TTC549 (cell line): ENCODE results near the gene NOL11.
"Not testable (repeated sequence)": the region's sequence is repeated elsewhere in the genome, so short reads cannot be mapped to it uniquely, and the experiment has no call there.

Experiments used
- FAIRE-seq: peaks from 2 replicates; lab custom pipeline; 2012; peaks lifted over from hg19 to GRCh38; lab: Jason Lieb, UNC

The NOL11 gene

DNA sequence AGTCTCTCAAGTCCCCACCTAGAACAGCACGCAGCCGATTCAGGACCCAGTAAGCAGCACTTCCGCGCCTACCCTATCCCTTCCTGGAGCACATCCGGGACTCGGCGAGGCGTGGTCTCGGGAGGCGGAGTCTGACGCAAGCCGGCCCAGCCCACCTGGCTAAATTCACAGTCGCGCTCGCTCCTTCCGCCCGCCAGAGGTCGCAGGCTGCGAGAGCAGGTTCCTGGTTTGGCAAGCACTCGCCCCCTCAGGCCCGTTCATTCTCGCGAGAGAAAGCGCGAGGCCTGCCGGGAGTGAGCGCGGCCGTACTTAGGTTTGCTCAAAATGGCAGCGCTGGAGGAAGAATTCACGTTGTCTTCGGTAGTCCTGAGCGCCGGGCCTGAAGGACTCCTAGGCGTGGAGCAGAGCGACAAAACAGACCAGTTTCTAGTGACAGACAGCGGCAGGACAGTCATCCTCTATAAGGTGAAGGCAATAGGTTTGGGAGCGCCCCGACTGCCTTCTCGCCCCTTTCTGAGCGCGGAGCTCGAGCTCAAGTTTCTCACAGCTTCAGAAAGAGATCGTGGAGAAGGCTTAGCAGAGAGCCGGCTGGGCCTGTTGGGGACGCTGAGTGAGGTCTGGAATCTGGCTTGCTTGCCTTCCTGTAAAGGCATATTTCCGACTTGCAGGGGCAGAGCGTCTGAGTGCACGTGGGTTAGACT lies at the start of gene NOL11:
Gene NOL11 (plus strand): TSS at position 313 of the 701 bp plus-strand sequence. CDS start 12 bp downstream, at position 325.
- peak; percentile 87 for FAIRE-seq

DNA sequence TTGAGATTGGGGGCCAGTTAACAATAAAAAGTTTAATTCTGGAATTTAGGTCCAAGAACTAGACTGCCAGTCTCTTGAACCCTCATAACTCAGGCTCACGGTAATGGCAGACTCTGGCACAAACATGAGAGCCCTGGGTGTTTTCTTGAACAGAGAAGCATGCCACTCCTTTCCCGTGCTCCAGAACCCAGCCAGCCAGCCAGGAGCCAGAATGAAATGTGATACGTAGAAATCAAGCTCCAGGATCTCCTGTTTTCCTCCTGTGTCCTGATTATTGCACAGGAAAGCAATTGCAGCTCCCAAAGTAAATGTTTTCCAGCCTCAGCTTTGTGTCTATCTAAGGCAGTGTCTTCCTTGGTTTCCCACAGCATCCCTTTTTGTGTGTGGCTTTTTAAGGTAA lies 46.2 kb upstream of the NOL11 start:
- FAIRE-seq, result no peak

DNA sequence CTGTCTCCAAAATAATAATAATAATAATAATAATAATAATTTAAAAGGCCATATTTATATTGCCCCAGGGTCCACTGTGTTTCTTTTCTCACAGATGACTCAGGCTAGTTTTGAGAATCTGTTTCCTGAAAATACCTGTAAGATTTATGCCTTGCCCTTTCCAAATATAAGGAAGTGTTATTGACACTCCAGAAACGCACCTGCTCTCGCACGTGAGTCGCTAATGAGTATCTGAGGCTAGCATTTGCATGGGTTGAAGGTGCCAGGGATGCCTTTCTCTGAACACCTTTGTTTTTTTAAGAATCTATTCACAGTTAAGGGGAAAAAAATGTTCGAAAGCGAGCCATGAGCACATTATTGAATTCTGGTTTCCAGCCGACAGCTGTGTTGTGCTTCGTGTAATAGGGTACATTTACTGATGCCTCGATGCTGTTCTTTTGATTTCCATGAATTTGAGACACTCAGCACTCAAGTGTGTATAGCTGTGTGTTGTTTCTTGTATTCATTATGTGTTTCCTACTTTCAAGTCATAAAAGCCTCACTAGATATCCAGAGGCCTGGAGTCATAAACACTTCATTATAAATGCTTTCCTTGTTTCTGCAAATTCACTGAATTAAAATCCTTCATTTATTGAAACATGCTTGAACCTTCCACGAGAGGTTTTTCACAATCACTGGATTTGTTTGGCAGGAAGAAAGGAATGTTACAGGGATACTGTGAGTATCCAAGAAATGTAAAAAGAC lies 45.0 kb upstream of the NOL11 start:
- no peak for FAIRE-seq

DNA sequence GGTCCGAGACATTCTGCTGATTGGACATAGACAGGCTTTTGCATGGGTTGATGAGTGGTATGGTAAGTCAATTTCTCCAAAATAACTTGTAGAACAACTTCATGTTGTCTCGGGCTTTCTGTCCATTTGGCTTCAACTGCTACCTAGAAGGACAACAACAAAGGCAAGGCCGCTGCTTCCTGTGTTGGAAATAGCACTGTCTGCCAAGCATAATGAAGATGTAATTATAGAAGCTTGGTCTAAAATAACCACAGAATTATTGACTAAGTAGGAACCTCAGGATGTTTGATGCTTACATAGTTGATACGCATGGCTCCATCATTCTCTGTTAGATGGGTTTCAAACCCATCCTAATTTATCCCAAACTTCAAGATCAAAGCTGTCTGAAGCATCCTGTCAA lies 42.3 kb upstream of the NOL11 start:
- FAIRE-seq, result no peak

DNA sequence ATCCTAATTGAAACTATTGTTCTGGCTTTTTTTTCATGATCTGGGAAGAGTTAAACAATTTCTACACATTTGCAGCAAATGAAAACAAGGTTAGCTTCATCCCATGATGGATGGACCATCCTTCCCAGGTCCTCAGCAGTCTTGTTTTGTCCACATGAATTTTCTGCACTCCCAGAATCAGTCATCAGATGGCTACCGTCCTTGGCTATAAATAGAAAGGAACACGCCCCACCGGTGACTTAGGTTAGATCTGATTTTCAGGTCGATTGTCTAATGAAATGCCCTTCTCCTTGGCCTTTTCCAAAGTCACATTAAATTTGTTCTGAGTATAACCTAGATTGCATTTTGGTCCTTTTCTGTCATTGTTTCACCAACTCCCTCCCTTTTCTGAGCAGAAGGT lies 41.4 kb upstream of the NOL11 start:
- no peak for FAIRE-seq

DNA sequence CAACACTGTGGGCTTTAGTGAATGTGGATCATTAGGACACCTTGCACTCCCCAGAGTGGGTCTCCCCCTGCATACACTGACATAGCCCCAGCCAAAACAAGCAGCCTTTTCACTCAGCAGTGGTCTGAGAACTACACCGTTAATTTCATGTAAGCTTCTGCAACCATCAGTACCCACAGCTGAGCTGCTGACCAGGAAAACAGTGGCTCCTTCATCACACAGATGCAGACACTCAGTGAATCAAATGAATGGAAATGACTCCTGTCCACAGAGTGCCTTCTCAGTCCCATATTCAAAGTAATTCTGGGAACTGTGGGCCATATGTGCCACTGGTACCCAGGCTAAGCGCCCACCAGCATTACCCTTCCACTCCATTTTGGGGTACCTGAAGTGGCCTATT lies 39.3 kb upstream of the NOL11 start:
- FAIRE-seq, result no peak

DNA sequence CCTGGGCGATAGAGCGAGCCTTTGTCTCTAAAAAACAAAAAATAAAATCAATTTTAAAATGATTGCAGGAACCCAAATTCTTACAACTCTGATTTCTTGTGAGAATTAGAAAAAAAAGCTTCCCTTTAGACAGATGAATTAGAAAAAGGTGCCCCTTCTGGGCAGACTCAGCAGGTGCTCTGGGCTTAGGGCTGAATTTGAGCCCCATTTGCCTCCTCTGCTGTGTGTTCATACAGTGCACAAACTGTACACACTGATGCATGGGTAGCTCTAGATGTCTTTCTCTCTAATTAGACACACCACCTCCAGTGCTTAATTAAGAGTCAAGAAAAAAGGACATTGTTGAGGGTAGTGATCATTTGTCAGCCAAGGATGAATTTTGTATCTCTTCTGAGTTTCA lies 38.5 kb upstream of the NOL11 start:
- no peak for FAIRE-seq

DNA sequence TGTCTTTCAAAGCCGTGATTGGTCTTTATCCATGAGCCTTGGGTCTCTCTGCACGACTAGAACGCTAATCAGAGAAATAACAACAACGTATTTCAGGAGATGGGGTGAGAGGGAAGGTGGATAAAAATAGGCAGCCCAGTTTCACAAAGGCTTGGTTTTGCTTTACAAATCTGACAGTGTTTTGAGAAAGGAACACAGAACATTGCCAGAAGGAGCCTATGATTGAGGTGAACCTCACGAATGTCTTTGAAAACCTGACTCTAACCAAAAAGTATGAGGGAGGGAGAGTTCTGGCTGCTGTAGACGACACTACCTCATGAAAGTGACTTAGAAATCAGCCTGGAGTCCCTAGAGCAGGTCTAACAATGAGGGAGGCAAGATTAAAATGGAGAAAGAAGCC lies 38.0 kb upstream of the NOL11 start:
- FAIRE-seq, result no peak

DNA sequence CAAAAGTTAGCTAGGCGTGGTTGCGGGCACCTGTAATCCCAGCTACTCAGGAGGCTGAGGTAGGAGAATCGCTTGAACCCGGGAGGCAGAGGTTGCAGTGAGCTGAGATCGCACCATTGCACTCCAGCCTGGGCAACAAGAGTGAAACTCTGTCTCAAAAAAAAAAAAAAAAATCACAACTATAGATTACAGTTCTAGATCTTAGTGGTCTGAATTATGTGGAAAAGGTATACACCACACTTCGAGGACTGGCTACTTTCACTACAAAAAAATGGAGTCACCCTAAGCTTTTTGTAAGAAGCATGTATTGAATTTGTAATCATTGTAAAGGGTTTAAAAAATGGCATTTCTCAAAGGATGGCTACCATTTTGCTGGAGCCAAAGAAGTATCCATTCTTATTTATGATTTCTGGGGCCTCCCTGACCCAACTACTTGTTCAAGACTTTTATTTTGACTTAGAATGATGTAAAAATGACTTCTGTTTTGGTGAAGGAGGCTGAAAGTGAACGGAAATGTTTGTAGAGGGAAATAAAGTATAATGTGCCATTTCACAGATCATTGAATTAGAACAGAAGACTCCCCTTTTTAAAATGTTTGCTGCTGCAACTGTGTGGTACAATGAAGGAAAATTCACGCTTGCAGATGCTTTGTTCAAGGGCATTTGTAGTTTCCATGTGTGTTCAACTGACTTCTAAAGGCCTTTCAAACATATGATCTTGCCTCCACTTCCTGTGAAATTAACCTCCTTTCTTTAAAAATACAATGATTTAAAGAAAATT lies 37.1 kb upstream of the NOL11 start:
- no peak for FAIRE-seq

DNA sequence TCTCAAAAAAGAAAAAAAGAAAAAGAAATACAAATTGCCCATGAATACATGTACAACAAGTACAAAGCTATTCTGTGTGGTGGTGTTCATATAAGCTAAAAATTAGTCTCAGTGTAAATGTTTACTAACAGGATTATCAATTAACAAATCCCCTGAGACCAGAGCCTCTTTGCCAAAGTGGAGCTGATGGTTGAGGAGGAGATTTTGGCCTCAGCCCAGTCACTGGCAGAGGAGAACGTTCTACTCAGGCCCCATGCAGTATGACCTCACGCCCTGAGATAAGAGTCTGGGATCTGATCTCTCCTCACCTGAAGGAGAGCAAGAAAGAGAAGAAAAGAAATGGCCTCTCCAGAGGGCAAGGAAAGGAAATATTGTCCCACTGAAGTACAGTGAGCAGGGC lies 35.5 kb upstream of the NOL11 start:
- no peak for FAIRE-seq

DNA sequence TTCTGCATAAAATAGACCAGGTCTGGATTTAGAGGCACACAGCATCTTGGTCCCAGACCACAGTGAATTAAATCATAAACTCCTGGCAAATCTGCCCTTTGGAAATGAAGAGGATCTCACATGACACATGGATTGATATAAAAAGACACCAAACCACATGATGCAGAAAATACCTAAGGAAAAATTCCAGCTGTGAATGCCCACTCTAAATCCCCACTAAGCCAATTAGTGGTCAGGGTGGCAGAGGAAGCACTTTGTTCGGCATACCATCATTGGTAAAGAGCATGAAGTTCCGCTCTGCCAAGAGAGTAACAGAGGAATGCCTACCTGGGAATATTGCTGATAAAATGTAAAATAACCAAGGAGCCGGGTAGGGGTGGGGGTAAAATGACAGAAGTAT lies 32.4 kb upstream of the NOL11 start:
- FAIRE-seq, result no peak

DNA sequence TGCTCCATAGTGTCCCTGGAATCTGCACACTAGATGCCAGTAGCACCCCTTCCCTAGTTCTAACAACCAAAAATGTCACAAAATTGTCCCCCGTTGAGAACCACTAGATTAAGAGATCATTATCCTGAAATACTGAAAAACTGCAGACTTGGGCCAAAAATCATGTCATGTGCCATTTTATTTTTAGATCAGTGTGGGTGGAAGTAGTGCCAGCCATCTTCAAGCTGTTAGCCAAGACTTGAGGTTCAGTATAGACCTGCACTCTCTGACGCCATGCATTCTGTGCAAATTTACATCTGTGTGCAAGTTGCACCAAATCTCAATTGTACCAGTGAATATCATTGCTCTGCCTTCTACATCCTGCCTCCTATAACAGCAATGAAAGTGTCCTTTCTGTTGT lies 31.5 kb upstream of the NOL11 start:
- FAIRE-seq, result no peak

DNA sequence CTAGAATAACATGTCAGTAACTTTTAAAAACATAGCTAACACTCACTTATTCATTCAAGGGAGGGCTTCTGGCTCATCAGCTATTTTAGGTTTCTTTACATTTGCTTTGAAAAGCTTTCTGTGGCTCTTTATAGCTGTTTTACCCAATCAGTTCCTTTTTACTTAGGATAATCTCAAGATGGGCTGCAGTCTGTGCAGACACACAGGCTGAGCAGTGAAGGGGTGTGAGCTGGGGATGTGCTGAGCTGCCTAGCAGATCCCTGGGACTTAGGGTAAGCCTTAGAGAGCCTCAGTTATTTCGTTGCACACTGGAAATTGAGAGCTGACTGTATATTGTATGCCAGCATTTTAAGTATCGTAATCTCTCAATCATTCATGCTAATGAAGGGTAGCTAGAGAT lies 30.2 kb upstream of the NOL11 start:
- FAIRE-seq, result no peak

DNA sequence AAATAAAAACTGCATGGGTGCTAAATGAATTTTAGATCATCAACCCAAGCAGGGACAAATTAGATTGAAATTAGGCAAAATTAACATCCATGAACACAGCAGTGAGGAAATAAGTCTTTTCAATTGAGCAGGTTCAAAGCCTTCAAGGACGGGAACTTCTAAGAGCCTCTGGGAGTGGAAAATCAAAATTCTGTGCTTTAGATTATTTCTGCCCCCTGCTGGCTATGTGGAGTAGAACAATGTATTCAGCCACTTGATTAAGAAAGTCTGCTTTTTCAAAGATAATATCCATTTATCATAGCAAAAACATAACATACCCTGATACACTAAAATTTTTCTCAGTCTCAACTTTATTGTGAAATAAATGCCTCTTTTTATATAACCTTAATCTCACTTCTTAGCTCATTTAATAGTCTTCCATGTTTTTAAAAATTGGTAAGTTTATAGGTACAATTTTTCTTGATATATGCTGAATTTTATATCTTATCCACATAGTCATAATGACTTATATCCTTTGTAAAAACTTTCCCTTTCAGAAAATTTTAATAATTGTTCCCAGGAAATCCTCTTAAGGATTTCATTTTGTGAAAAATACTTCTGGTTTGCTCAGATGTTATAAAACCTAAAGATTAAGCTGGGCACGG lies 28.1 kb upstream of the NOL11 start:
- peak; percentile 76 for FAIRE-seq

DNA sequence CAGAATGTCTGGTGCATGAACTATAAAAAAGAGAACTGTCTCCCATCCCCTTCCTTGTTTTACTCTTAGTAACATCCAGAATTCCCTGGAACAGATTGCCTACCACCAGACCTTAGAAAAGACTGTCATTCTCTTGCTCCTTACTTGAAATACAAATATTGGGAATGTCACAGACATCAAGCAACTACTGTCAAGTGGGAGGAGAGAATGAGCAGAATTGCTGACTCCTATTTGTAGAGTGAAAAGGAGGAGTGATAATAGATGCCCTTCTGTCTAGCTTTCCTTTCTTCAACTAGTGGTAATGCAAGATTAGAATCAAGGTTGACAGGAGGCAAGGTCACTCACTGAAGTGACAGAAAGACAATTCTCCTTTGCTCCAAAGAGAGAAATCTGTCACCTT lies 23.9 kb upstream of the NOL11 start:
- no peak for FAIRE-seq

DNA sequence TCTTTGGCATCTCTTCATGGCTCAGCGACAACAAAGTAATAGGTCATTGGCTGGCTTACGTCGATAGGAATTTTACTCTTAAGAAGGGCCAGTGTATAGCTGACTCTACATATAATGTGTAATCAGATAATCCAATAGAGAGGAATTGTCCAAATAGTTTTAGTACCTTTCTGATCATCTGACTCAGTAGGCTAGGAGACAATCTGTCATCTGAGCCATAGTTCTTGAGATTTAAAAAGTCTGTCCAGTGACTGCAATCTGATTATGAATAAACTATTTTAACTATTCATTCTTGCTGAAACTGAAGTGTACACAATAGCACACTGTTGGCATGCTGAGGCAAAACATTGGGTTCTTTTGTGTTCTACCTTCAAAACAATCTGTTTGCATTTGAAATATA lies 21.4 kb upstream of the NOL11 start:
- no peak for FAIRE-seq

DNA sequence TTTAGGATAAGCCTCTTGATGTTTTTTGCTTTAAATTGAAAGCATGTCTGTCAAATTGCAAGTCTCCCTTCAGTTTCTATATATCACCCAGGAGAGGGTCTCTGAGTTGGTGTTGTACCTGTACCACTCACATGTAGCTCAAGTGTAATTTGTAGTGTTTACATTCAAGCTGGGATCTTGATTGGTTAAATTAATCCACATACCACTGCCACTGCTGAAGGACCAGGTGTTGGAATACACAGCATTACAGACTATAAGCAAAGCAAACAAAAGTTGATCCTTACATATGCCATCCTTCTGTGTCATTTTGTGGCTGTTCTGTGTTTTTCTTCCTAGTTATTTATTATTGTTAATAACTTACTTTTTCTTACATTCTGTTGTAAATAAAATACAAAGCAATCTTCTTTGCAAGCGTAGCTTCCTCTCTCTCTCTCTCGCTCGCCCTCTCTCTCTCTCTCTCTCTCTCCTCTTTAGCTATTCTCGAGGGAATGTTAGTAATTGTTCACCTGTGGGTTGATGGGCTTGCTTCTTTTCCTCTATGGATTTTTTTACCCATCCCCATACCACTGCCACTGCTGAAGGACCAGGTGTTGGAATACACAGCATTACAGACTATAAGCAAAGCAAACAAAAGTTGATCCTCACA lies 20.8 kb upstream of the NOL11 start:
- no peak for FAIRE-seq

DNA sequence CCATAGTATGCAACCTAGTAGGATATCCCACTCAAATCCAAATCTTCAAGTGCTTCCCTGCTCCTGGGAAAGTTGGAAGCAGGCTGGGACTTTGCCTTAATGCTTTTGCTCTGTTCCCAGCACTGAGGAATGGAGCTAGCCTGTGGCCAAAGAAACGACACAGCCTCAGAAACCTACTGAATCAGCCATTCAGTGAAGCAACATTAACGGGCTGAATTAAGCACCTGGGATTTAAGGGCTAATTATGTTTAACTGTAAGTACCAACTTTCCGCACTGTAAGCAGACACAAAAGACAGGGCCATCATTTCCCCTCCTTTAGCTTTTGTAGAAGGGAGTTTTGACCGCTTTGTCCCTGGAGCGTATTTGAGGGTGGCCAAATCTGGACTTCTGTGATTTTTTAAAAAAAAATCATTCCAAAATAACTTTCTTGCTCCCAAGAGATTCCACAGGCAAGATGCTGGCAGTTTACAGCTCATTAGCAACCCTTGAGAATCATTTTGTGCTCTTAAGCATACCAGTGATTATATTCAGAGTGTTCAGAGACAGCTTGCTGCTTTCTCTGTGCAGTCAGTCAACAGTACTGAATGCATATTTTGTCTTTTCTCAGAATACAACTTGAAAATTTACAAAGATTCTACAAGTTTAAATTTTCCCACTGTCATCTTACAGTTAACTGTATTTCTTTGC lies 17.6 kb upstream of the NOL11 start:
- no peak for FAIRE-seq

DNA sequence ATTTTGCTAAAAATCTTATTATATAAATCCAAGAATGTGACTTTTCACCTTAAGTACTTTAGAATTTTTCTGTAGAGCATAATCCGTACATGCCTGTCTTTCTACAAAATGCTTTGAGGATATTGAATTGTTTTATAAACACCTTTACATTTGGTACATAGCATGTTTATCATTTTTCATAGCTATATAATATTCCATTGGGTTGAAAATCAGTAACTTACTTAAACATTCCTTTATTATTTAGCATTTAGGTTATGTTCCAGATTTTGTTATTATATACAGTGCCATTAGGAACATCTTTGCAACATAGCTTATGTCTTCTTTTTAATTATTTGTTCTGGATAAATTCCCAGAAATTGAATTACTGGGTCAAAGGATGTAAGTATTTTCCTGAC lies 17.0 kb upstream of the NOL11 start:
- no peak for FAIRE-seq

DNA sequence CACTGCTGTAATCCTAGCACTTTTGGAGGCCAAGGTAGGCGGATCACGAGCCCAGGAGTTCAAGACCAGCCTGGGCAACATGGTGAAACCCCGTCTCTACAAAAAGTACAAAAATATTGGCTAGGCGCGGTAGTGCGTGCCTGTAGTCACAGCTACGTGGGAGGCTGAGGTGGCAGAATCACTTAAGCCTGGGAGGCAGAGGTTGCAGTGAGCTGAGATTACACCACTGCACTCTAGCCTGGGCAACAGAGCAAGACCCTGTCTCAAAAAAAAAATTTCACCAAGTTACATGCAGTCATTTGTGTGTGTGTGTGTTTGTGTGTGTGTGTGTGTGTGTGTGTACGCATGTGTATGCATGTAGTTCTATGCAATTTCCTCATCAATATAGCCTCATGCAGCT lies 14.9 kb upstream of the NOL11 start:
- FAIRE-seq, result not testable (repeated sequence)

DNA sequence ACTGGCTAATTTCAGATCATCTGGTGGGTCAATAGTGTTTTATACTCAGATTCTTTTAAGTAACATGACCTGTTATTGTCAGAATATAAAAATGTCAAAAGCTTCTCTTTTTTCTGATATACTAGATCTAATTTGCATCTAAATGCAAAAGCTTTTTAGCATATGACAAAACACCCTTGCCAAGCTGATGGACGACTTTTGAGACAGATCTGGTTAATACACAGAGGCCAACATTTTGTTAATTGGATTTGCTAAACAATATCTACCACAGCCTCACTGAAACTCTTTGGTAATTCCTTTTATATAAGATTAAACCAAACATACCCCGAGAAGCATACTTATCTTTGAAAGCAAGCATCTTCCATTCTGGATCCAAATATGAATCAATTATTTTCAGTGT lies 10.3 kb upstream of the NOL11 start:
- FAIRE-seq, result no peak

DNA sequence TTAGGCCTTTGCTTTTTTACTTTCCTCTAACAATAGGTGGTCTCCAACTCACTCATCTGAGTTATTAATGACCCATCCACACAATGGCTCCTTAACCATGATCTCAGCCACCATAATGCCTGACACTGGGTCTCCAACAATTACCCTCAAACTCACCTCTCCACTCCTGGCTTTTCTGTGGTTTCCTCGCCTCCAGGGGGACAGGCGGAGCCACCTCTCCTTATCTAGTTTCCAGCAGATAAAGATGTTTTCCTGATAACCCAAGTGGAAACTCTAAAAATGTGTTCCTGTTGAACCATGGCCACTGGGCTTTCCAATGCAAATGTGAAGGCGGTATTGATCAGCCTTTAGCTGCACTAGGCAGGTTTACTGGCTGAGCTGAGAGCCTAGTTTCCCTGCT lies 9.4 kb upstream of the NOL11 start:
- FAIRE-seq, result no peak
